OCI-LY3 (cell line): ENCODE data around the gene OSCAR.

Experiments
- EZH2phosphoT487 ChIP-seq: fragments of 200-600 bp; shearing (Covaris generic); IDR thresholded peaks from 2 replicates; pipeline ENCODE4 v1.6.1; 2018; ENCODE audit warnings: antibody characterized with exemption, mixed run types, low read depth
- TF ChIP-seq, protein P1 (sequence below): fragments of 200-600, 300-600 bp; sonication (generic); IDR thresholded peaks from 2 replicates; pipeline ENCODE4 v1.5.1; 2014; ENCODE audit warnings: antibody characterized with exemption, low read length, low read depth

DNA sequence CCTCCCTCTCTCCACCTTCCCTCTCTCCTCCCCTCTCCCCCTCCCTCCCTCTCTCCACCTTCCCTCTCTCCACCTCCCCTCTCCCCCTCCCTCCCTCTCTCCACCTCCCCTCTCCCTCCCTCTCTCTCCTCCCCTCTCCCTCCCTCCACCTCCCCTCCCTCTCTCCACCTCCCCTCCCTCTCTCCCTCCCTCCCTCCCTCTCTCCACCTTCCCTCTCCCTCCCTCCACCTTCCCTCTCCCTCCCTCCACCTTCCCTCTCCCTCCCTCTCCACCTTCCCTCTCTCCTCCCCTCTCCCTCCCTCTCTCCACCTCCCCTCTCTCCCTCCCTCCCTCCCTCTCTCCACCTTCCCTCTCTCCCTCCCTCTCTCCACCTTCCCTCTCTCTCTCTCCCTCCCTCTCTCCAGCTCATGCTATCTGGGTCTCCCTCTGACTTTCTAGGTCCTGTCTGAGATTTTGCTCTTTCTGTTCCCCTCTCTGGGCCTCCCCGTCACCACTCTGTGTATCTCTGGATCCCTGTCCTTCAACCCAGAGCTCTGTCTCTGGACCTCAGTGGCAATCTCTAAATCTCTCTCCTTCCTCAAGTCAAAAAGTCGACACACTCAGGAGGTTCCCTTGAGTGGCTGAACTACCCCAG is 33.5 kb upstream of the OSCAR start:
- TF ChIP-seq, protein P1, sequence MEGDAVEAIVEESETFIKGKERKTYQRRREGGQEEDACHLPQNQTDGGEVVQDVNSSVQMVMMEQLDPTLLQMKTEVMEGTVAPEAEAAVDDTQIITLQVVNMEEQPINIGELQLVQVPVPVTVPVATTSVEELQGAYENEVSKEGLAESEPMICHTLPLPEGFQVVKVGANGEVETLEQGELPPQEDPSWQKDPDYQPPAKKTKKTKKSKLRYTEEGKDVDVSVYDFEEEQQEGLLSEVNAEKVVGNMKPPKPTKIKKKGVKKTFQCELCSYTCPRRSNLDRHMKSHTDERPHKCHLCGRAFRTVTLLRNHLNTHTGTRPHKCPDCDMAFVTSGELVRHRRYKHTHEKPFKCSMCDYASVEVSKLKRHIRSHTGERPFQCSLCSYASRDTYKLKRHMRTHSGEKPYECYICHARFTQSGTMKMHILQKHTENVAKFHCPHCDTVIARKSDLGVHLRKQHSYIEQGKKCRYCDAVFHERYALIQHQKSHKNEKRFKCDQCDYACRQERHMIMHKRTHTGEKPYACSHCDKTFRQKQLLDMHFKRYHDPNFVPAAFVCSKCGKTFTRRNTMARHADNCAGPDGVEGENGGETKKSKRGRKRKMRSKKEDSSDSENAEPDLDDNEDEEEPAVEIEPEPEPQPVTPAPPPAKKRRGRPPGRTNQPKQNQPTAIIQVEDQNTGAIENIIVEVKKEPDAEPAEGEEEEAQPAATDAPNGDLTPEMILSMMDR = no peak
- TF ChIP-seq EZH2phosphoT487 = no peak
